Kidney glomerular epithelial cell (primary cell): ENCODE results near the gene RPS13.
"Not testable (repeated sequence)": the region's sequence is repeated elsewhere in the genome, so short reads cannot be mapped to it uniquely, and the experiment has no call there.

ENCODE experiments used
- DNase-seq: peaks from one replicate; lab custom pipeline; 2025; lab: John Stamatoyannopoulos, UW

RPS13 gene

GRCh38 chr11:17036666-17037658 is 40.5 kb downstream of the RPS13 start:
- no peak for DNase-seq

- not testable (repeated sequence) for DNase-seq
Observed at GRCh38 chr11:17034027-17034426, 43.4 kb downstream of the RPS13 start.

DNA sequence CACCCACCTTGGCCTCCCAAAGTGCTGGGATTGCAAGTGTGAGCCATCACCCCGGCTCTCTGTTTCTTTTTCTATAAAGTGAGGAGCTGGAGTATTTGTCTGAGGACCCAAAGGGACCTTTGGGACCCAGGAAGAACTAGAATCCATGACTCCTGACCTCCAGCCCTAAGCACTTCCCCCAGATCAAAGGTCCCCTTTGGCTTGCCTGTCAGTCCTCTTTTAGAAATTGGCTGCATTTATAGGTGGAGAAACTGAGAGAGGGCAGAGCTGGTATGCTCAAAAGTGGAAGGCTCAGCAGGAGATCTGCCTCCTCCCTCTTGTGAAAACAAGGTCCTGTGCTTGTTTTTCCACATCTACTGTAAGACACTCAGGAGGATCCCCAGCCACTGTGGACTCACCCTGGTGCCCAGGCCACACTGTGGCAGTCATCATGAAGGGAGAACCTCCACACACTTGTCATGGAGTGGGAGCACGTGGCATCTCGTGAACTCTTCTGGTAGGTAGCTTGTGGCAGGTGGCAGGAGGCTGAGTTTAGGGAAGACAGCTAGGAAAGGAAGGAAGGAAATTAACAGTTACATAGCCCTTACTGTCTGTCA is 50.9 kb downstream of the RPS13 start:
- no peak for DNase-seq

DNA sequence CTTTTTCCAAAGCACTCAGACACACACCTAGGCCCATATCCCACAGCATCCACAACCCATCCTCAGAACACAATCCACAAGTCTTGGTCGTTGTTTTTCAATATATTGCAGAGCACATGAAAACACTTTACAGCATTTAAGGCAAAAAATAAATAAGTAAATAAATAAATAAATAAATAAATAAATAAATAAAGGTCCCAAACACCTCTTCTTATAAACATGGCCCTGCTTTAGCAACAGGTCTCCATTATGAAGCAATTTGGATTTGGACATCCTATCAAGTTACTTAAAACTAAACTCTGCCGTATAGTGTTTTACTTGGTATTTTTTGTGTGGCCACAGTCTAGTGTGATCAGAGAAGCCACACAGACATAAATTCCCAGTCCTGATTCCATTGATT is 52.5 kb downstream of the RPS13 start:
- DNase-seq, result no peak
